GM15510 (cell line): Measurements from ENCODE around the gene GID8.
A peak's percentile ranks its signal among the peaks of the same experiment; 100 is the strongest.

Experiments
- POLR2A ChIP-seq: IDR thresholded peaks from 3 replicates; pipeline ENCODE4 v1.6.1; 2011; ENCODE audit warnings: borderline replicate concordance; ENCODE audit not compliant: insufficient read length; ENCODE audit errors: extremely low read depth

Gene GID8

DNA sequence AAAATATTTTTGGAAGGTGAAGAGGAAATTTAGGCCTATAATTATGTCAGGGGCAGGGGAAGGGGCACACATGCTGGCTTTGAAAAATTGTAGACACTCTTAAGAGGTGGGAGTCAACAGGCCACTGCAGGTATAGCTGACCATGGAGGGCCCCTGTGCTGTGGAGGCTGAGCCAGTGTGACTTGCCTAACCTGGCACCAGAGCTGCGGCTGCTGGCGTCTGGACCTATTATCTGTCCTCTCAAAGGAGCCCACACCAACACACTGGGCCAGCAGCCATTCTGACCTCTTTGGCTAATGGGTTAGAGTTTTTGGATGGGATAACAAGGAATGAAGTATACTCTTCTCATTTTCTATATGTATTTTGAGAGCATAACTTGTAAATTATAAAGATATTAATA lies 4.5 kb downstream of the GID8 start:
- no peak for TF ChIP-seq POLR2A

DNA sequence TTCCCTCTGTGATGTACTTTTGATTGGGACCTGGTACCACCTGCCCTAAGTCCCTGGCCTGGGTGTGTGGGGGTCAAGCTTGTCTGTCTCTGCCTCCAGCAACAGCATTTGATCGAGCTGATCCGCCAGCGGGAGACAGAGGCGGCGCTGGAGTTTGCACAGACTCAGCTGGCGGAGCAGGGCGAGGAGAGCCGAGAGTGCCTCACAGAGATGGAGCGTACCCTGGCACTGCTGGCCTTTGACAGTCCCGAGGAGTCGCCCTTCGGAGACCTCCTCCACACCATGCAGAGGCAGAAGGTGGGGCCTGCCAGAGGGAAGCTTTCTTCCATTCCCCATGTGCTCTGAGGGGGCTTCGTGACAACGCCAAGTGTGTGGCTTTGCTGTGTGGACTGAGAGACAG lies 5.4 kb downstream of the GID8 start:
- no peak for TF ChIP-seq POLR2A

DNA sequence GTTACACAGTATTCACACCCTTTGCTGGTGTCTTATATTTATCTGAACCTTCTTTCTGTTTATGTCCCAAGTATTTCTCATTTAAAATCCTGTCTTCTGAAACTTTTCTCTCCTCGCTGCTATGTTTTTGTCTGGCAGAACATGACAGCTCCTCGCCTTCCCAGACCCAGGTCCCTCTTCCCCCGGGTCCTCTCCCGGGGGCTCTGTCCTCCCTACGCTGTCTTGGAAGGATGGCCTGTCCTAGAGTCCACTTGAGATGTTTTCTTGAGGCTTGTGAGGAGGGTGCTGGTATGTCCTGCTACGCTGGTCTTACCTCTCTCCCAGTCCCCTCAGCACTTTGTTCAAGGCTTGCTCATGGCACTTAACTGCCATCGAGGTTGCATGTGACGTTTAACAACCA lies 6.2 kb downstream of the GID8 start:
- no peak for TF ChIP-seq POLR2A

DNA sequence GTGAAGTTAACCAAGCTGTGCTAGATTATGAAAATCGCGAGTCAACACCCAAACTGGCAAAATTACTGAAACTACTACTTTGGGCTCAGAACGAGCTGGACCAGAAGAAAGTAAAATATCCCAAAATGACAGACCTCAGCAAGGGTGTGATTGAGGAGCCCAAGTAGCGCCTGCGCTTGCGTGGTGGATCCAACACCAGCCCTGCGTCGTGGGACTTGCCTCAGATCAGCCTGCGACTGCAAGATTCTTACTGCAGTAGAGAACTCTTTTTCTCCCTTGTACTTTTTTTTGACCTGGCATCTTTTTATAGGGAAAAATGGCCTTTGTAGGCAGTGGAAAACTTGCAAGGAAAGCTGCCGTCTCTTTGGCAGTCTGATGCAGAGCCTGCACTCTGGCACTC lies 6.8 kb downstream of the GID8 start:
- no peak for TF ChIP-seq POLR2A

DNA sequence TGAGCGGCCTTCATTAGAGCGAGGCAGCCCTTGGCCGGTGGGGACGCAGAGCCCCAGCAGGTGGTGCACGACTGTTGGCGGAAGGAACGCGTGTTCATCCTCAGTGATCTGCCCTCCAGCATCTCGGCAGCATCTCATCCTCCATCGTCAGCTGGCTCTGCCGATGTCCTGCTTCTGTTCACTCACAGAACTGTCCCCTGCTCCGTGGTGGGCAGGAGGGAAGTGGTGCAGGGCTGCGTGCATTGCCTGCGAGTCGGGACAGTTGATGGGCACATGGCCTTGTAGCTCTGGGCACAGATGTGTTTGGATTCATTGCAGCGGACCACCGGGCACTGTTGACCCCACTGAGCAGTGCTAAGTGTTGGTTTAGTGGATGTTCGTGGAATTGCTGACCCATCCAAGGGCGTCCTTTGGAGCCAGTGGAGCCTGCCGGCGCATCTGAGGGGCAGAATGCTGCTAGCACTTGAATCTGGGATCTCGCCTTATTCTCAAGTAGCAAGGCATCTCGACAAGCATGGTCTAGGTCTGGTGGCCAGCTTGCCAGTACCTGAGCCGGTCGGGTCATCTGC lies 7.9 kb downstream of the GID8 start:
- no peak for TF ChIP-seq POLR2A

DNA sequence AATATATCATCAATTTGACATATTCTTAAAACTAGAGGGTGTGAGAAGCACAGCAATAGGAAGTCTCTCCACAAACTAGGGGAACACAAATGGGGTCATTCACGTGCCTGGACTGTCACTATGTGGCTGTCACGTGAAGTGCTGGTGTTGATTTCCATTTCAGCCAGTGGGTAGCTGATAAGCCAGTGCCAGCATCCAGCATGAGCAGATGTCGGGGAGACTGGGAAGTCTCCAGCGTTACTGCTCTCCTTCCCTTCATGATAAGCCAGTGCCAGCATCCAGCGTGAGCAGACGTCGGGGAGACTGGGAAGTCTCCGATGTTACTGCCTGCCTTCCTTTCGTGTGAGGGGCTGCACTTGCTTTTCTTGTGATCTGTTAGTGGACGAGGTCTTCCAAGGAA lies 9.0 kb downstream of the GID8 start:
- TF ChIP-seq POLR2A = no peak

DNA sequence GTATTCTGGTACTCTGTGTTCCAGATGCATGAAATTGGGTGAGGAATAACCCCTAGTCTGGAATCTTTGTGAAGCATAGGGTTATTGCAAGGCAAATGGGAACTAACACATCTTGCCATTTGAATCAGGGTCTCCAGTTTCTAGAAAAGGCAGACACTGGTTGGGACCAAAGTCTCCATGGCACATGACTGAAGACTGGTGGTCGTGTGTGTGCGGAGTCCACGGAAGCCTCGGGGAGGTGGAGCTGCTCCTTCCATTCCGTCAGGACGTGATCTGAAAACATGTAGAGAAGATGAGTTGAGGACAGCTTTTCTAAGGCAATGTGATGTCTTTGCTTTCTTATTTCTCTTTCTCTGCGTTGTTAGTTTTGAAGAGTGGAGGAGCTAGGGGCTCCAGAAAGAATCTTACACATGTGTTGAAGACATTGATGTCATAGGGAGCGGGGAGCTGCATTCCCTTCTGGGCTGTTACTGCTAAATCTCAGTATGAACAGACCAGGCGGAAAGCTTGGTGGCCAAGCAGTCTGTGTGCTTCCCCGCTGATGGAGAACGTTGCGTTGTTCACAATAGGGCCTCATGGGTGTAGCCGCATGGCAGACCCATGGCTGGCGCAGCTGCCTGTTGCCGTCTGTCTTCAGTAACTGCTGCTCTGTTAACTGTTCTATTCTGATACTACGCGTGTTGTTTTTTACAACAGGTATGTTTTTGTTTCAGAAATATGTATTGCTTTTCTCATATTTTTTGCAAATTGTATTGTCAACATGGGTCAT lies 9.8 kb downstream of the GID8 start:
- TF ChIP-seq POLR2A = no peak

DNA sequence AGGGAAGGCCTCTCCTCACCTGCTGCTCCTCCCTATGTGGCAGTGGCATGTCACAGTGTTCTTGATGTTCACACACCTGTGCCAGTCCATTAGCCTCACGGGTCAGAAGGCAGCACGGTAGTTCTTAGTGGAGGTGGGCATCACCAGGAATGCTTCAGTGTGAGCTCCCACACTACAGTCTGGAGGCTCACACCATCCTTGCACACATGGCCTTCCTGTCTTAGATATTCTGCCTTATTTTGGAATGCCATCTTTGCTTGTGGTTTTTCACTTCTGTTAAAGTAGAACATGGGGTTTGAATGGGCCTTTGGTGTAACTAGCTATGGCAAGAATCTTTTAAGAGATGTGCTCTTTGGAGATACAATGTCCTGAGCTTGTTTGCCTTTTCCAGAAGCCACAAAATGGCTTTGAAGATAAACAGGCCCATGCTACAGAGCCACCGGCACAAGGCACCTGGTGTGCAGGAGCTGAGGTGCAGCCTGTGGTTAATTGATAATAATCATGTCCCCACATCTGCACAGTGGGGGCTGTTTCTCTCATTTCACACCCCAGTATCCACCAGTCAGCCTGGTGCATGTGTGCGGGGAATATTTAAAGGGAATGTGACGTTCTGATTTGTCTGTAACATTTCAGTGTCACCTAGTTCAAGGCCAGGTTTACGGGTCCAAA lies 11.3 kb downstream of the GID8 start:
- no peak for TF ChIP-seq POLR2A

DNA sequence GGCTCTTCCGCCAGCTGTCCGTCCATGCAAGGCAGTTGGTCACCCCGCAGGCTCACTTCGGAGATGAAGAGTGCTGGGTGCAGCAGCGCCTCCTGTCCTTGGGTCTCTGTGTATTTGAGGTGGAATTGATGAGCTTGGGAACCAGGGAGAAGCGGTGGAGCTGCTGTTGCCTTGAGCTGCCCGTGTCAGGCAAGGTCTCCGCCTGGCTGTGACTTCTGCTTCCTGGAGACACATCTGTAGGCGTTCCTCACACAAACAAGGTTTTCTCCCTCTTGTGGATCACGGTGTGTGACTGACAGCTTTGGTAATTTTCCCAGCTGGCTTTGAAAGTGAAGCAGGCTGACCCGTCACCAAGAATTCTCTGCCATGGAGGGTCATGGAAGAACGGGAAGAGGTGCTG lies 12.0 kb downstream of the GID8 start:
- no peak for TF ChIP-seq POLR2A

DNA sequence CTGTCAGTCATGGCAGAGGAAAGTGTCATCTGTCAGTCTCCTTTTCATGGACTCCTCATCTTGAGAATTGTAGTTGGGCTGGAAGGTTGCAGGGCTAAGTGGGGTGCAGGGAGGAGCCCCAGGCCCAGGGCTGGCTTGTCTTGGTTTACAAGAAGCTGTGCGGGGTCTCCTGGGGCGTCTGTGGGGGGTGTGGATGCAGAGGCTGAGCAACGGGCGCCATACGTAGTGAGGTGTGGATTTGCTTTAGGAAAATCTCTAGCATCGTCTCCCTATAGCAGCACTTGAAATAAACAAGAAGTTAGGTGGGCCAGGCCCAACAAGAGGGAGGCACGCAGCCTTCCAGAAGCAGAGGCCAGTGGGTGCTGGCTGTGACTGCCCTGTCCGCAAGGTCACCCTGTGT lies 12.8 kb downstream of the GID8 start:
- TF ChIP-seq POLR2A = no peak

DNA sequence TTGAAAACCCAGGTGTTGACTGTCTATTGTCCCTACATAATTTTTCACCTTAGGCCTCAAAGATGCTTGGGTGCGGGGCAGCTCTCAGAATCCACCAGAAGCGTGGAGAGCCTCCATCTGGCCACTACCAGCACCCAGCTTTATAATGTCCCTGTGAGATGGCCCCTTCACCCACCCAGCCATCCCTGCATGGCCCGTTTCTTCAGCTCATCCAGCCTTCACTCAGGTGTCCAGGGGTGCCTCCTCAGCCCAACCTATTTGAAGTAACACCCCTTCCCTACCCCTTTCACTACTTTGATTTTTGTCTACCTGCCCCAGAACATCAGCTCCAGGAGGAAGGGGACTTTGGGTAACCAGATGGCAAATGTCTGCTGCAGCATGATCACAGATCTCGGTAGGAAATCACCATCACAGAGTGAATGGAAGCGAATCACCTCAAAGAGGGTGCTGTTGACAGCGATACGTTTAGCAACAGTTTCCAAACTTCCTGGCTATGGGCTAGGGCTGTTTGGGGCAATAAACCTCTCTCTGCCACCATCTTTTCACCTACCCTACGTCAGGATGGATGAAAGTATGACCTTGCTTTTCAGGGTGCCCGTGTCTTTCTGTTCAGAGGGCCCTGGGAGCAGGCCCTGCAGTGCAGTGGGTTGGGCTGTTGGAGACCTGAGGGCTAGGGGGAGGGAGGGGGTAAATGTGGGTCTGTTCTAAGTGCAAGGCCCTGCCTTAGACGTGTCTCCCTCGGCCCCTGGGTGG lies 13.4 kb downstream of the GID8 start:
- no peak for TF ChIP-seq POLR2A

DNA sequence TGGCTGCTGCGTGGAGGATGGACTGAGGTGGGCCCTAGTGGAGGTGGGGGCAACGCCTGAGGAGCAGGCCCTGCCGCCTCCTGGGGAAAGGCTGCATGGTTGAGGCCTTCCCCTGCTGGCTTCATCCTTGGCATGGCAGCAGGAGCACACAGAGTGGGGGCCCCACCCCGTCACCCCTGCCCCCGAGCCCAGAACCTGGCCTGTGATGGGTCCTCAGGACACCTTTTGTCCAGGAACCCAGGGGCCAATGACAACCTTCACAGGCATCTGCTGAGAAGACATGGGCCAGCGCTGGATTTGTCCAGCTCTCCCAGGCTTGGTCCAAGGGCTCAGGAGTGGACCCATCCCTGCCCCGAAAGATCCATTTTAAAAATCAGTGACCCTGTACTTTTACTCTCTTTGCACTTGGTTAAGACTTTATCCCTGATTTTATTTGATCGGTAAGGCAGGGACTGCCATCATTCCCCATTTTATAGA lies 14.0 kb downstream of the GID8 start:
- TF ChIP-seq POLR2A = no peak

DNA sequence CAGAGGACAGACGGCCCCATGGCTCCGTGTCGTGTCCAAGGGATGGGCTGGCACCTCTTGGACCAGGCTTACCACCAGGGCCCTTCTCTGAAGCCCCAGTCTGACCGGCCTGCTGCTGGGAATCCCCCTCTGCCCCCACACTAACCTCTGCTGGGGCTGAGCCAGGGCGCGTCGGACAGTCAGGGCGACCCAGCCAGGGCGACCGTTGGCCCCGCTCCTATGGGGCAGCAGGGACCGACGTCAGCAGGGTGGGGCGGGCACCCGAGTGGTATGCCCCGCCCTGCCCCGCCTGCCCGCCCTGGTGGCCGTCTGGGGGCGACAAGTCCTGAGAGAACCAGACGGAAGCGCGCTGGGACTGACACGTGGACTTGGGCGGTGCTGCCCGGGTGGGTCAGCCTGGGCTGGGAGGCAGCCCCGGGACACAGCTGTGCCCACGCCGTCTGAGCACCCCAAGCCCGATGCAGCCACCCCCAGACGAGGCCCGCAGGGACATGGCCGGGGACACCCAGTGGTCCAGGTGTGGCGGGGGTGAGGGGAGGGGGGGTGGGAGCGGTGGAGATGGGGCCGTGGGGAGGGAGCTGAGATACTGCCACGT lies 14.5 kb downstream of the GID8 start, which contains the start of gene SLC17A9:
SLC17A9 (plus strand) TSS at position 337 of the 595 bp plus-strand sequence; CDS start at position 459, 122 bp downstream.
- TF ChIP-seq POLR2A = peak; percentile 74

DNA sequence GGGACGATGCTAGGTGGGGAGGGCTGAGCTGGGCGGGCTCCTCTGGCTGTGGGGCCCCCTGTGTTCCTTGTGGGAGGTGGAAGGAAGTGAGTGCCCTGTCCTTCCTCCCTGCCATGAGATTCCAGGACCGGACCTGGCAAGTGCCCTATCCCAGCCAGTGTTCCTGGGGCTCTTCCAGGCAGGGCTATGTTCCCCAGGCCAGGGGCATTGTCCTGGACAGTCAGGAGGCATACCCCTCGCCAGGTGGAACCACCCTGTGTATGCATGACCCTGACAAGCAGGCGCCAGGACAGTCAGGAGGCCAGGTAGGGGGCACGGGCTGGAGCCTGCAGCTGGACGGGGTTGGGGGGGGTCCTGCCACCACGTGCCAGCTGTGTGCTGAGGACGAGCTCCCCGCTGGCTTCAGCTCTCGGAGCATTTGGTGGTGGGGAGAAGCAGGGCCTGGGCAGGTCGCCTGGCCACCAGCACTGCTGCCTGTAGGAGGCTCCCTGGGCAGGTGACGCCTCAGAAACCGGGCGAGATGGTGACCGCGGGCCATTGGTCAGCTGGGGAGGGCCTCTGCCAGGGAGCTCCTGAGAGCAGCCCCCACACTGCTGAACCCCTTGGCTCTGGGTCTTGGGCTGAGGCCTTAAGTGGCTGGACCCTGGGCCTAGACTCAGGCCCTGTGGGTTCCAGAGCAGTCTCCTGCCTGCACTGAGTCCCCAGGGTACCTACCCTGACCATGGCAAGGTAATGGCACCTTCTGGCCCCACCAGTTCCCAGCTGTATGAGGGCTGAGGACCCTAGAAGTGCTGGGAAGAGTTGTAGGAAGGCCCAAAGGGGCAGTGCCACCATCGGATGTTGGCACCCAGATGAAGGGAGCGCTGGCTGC lies 15.3 kb downstream of the GID8 start:
- TF ChIP-seq POLR2A = no peak

DNA sequence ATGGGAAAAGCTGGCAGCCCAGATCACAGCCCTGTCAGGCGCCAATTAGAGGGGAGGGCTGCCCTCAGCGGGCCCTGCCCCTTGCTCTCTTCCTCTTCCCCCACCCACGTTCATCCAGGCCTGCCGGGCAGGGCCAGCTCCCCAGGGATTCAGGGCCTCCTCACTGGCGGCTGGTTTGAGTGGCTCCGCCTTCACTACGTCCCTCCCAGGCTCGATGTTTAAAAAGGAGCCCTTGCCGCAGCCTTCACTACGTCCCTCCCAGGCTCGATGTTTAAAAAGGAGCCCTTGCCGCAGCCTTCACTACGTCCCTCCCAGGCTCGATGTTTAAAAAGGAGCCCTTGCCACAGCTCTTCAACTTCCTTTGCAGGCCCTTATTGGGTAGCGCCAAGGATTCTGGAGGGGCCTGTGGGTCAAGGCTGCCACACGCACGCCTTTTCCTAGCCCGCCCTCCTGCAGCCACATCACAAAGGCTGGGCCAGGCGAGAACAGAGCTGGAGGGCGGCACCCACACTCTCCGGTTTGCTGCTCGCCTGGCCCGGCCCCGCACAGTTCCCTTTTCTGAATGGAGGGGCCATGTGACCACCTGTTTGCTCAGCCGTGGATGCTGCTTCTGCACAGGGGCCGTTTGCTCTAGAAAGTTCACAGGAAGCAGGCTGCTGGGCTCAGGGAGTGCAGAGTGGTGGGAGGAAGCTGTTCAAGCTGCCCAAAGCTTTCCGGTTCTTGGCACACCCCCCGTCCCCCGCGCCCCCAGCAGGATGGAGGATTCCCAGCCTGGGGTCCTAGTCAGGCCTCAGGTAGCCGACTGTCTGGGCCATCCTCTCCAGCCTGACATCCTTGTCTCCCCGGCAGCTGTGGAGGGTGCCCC lies 16.1 kb downstream of the GID8 start:
- TF ChIP-seq POLR2A = no peak
